ENCODE results near the gene SPATA16. TPM values are rescaled to one million over a fixed set of nuclear protein-coding genes. Genes with fewer than 3 reads are reported as not detected.

The SPATA16 gene
- total RNA-seq, 2 experiments from 2014 or later = not detected

- H3K4me1 Mint-ChIP-seq (ENCODE audit: low read depth) = no peaks in the 10 kb centered on the region
- H3K4me3 Mint-ChIP-seq = no peak overlapping the region
- H3K27me3 Mint-ChIP-seq (ENCODE audit: low read depth) = peaks cover under 1% of the 10 kb centered on the region
- no peaks in the 10 kb centered on the region for H3K9me3 Mint-ChIP-seq (ENCODE audit: insufficient read depth)
- no peak overlapping the region for H3K27ac Mint-ChIP-seq
- ATAC-seq (no peak), DNase-seq (no peak)
- ChIA-PET POLR2A (no interaction called here), CTCF (no interaction called here)
- H3K36me3 Mint-ChIP-seq (ENCODE audit: low read depth) = no peaks in the 10 kb centered on the region
Observed at GRCh38 chr3:172853921-172854666, 286.9 kb downstream of the SPATA16 start.

DNA sequence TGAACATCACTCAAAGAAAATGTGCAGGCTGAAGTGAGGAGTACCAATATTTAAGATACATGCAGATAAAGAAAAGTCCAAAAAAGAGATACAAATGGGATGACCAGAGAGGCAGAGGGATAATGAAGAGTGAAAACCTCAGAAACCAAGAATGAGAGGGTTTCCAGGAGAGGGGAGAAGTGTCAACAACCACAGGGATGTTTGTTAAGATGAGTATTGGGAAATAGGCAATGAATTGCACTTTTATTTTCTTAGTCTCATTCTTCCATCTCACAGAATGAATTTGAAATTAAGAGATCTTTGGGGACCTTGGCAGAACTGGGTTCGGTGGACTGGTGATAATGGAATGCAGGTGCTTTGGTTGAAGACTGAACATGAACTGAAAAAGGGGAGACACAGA lies 288.0 kb downstream of the SPATA16 start:
- no peak for DNase-seq

DNA sequence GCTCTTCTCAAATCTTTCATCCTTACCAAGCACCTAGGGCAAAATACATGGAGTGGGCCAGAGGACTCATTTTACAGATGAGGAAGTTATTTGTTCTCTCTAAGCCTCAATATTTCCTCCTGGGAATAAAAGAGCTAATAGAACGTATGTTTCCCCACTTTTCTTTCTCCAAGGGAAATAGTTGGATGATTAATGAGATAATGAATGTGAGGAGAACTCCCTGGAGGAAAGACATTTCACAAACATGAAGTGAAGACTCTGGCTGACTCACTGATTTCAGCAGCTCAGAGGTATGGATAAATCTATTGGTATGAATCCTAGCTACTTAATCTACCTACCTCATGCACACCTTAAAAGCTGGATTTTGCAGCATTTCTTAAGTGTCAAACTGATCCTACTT lies 292.1 kb downstream of the SPATA16 start:
- no peak overlapping the region for H3K27ac Mint-ChIP-seq
- ATAC-seq (no peak), DNase-seq (no peak)
- H3K4me1 Mint-ChIP-seq (ENCODE audit: low read depth) = no peaks in the 10 kb centered on the region
- ChIA-PET POLR2A (no interaction called here), CTCF (no interaction called here)
- peaks cover 7% of the 10 kb centered on the region for H3K27me3 Mint-ChIP-seq (ENCODE audit: low read depth)
- H3K36me3 Mint-ChIP-seq (ENCODE audit: low read depth) = no peaks in the 10 kb centered on the region
- no peaks in the 10 kb centered on the region for H3K9me3 Mint-ChIP-seq (ENCODE audit: insufficient read depth)
- no peak overlapping the region for H3K4me3 Mint-ChIP-seq

More for the DNA sequence above, 288.0 kb downstream of the SPATA16 start:
- H3K27ac Mint-ChIP-seq = no peak overlapping the region
- CTCF ChIA-PET = no interaction called here
- no peaks in the 10 kb centered on the region for H3K4me1 Mint-ChIP-seq (ENCODE audit: low read depth)
- ATAC-seq = no peak
- POLR2A ChIA-PET = no interaction called here
- no peaks in the 10 kb centered on the region for H3K36me3 Mint-ChIP-seq (ENCODE audit: low read depth)
- no peaks in the 10 kb centered on the region for H3K9me3 Mint-ChIP-seq (ENCODE audit: insufficient read depth)
- no peak overlapping the region for H3K4me3 Mint-ChIP-seq
- peaks cover 5% of the 10 kb centered on the region for H3K27me3 Mint-ChIP-seq (ENCODE audit: low read depth)

- CTCF ChIA-PET = no interaction called here
- Mint-ChIP-seq H3K4me3 (no peak overlapping the region), H3K27me3 (ENCODE audit: low read depth) (peaks cover 7% of the 10 kb centered on the region), H3K4me1 (ENCODE audit: low read depth) (no peaks in the 10 kb centered on the region), H3K9me3 (ENCODE audit: insufficient read depth) (no peaks in the 10 kb centered on the region), H3K36me3 (ENCODE audit: low read depth) (no peaks in the 10 kb centered on the region), H3K27ac (no peak overlapping the region)
- no peak for ATAC-seq
- POLR2A ChIA-PET = interaction anchor here (0.7 kb wide), 1 partner anchor 1541 kb away, joined by 3 read pairs; no protein-coding TSS in a partner anchor
- no peak for DNase-seq
Observed at GRCh38 chr3:172847292-172847691, 293.7 kb downstream of the SPATA16 start.

- CTCF ChIA-PET = no interaction called here
- Mint-ChIP-seq H3K4me1 (ENCODE audit: low read depth) (no peaks in the 10 kb centered on the region), H3K27ac (no peak overlapping the region), H3K27me3 (ENCODE audit: low read depth) (peaks cover 7% of the 10 kb centered on the region), H3K36me3 (ENCODE audit: low read depth) (no peaks in the 10 kb centered on the region), H3K9me3 (ENCODE audit: insufficient read depth) (no peaks in the 10 kb centered on the region), H3K4me3 (no peak overlapping the region)
- ATAC-seq (no peak), DNase-seq (no peak)
- POLR2A ChIA-PET = no interaction called here
Observed at GRCh38 chr3:172846706-172847105, 294.3 kb downstream of the SPATA16 start.

GRCh38 chr3:172846103-172846561 lies 294.9 kb downstream of the SPATA16 start:
- H3K4me1 Mint-ChIP-seq (ENCODE audit: low read depth) = no peaks in the 10 kb centered on the region
- H3K9me3 Mint-ChIP-seq (ENCODE audit: insufficient read depth) = no peaks in the 10 kb centered on the region

GRCh38 chr3:172844428-172844827 lies 296.6 kb downstream of the SPATA16 start:
- Mint-ChIP-seq H3K36me3 (ENCODE audit: low read depth) (no peaks in the 10 kb centered on the region), H3K27me3 (ENCODE audit: low read depth) (peaks cover 7% of the 10 kb centered on the region)

More at GRCh38 chr3:172846103-172846561, 294.9 kb downstream of the SPATA16 start:
- H3K36me3 Mint-ChIP-seq (ENCODE audit: low read depth) = no peaks in the 10 kb centered on the region
- no peak for DNase-seq
- peaks cover 7% of the 10 kb centered on the region for H3K27me3 Mint-ChIP-seq (ENCODE audit: low read depth)
- no peak overlapping the region for H3K4me3 Mint-ChIP-seq
- ChIA-PET CTCF (no interaction called here), POLR2A (no interaction called here)
- no peak overlapping the region for H3K27ac Mint-ChIP-seq
- no peak for ATAC-seq

GRCh38 chr3:172840913-172841312 lies 300.1 kb downstream of the SPATA16 start:
- ChIA-PET POLR2A (no interaction called here), CTCF (no interaction called here)
- Mint-ChIP-seq H3K4me1 (ENCODE audit: low read depth) (no peaks in the 10 kb centered on the region), H3K27ac (no peak overlapping the region), H3K27me3 (ENCODE audit: low read depth) (peaks cover 7% of the 10 kb centered on the region), H3K36me3 (ENCODE audit: low read depth) (no peaks in the 10 kb centered on the region), H3K4me3 (no peak overlapping the region), H3K9me3 (ENCODE audit: insufficient read depth) (no peaks in the 10 kb centered on the region)
- DNase-seq (no peak), ATAC-seq (no peak)

More at GRCh38 chr3:172844428-172844827, 296.6 kb downstream of the SPATA16 start:
- H3K4me3 Mint-ChIP-seq = no peak overlapping the region
- H3K4me1 Mint-ChIP-seq (ENCODE audit: low read depth) = no peaks in the 10 kb centered on the region
- H3K9me3 Mint-ChIP-seq (ENCODE audit: insufficient read depth) = no peaks in the 10 kb centered on the region
- ChIA-PET POLR2A (no interaction called here), CTCF (no interaction called here)
- ATAC-seq (no peak), DNase-seq (no peak)
- no peak overlapping the region for H3K27ac Mint-ChIP-seq

DNA sequence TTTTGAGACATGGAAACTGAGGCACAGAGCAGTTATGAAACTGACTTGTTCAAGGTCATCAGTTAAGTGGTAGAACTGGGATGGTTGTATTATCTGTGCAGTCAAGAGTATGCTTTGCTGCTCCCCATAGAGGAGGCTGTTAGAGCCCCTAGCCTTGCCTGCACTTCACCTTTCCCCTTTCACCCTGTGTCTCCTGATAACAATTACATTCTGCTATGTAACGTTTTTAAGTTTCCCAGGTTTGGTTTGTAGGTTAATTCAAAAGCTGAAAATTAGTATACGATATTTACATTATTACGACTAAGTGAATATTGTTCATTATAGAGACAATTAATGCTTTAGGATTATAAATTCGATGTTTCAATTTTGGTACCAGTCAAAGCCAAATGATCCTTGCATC lies 300.6 kb downstream of the SPATA16 start:
- POLR2A ChIA-PET = no interaction called here

DNA sequence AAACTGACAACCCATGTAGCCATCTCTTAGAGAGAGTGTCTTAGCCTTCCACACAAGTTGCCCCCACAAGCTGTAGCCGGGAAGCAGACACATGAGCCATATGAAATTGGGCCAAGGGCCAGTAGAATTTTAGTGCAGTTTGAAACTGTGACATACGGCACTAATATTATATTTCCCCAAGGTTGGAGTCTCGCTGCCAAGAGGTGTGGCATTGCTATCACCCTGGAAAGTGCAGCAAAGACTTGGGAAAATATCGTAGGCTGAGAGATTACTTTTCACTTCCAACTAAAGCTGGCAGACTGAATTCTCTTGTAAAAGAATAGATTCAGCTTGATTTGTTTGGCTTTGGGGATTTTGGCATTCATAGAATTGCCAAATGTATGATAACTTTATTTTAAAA lies 301.4 kb downstream of the SPATA16 start:
- no peaks in the 10 kb centered on the region for H3K4me1 Mint-ChIP-seq (ENCODE audit: low read depth)
- ChIA-PET POLR2A (no interaction called here), CTCF (no interaction called here)
- no peak for DNase-seq
- no peak overlapping the region for H3K27ac Mint-ChIP-seq
- peaks cover 9% of the 10 kb centered on the region for H3K27me3 Mint-ChIP-seq (ENCODE audit: low read depth)
- no peak overlapping the region for H3K4me3 Mint-ChIP-seq
- H3K36me3 Mint-ChIP-seq (ENCODE audit: low read depth) = no peaks in the 10 kb centered on the region
- ATAC-seq = no peak
- H3K9me3 Mint-ChIP-seq (ENCODE audit: insufficient read depth) = no peaks in the 10 kb centered on the region

More for the DNA sequence above, 300.6 kb downstream of the SPATA16 start:
- H3K36me3 Mint-ChIP-seq (ENCODE audit: low read depth) = no peaks in the 10 kb centered on the region
- peaks cover 9% of the 10 kb centered on the region for H3K27me3 Mint-ChIP-seq (ENCODE audit: low read depth)
- no peak overlapping the region for H3K27ac Mint-ChIP-seq
- H3K9me3 Mint-ChIP-seq (ENCODE audit: insufficient read depth) = no peaks in the 10 kb centered on the region
- CTCF ChIA-PET = no interaction called here
- no peak overlapping the region for H3K4me3 Mint-ChIP-seq
- DNase-seq (no peak), ATAC-seq (no peak)
- no peaks in the 10 kb centered on the region for H3K4me1 Mint-ChIP-seq (ENCODE audit: low read depth)
